Heart left ventricle (tissue), 16 donors: ENCODE measurements around the gene OXCT1. TPM values are rescaled to one million over a fixed set of nuclear protein-coding genes. Genes with fewer than 3 reads are reported as not detected.
A peak's percentile ranks its signal among the peaks of the same experiment; 100 is the strongest.

Experiments
- ATAC-seq, 4 donors: fragments of 200-7000 bp; cut with Tn5 transposase; one replicate each; pipeline ENCODE4 v1.9.1; 2020 to 2022; ENCODE audit warnings: moderate library complexity in 4 of 4, mild to moderate bottlenecking in 3 of 4, moderate number of reproducible peaks in 1 of 4
- DNase-seq, 5 donors: peaks; one replicate each; pipeline ENCODE4 v3.0.0-alpha.2; 2020
- H3K27ac ChIP-seq, 12 donors: fragments of 200-600 bp; sonication (generic) in 4 of 12; one replicate each; pipeline versions ENCODE4 v1.5.0 to v1.8.0; 2016 to 2022; ENCODE audit warnings: mild to moderate bottlenecking in 2 of 12
- H3K27me3 ChIP-seq, 9 donors: fragments of 200-600 bp; sonication (generic) in 2 of 9; one replicate each; pipeline versions ENCODE4 v1.5.1 to v1.8.0; 2016 to 2022; ENCODE audit warnings: mild to moderate bottlenecking in 3 of 9
- H3K36me3 ChIP-seq, 9 donors: fragments of 200-600 bp; sonication (generic) in 2 of 9; one replicate each; pipeline versions ENCODE4 v1.5.0 to v1.8.0; 2018 to 2022; ENCODE audit warnings: mild to moderate bottlenecking in 2 of 9
- H3K4me1 ChIP-seq, 12 donors: fragments of 200-600 bp; sonication (generic) in 4 of 12; one replicate each; pipeline versions ENCODE4 v1.5.0 to v1.8.0; 2016 to 2022; ENCODE audit warnings: mild to moderate bottlenecking in 3 of 12
- H3K4me3 ChIP-seq, 12 donors: fragments of 200-600 bp; sonication (generic) in 4 of 12; one replicate each; pipeline versions ENCODE4 v1.5.0 to v1.8.0; 2017 to 2022; ENCODE audit warnings: mild to moderate bottlenecking in 9 of 12, moderate library complexity in 4 of 12
- H3K9me3 ChIP-seq, 12 donors: fragments of 200-600 bp; sonication (generic) in 4 of 12; one replicate each; pipeline versions ENCODE4 v1.5.0 to v1.8.0; 2016 to 2022; ENCODE audit warnings: mild to moderate bottlenecking in 1 of 12
- POLR2A ChIP-seq, 2 donors: fragments of 450-650 bp; IDR thresholded peaks; one replicate each; pipeline ENCODE4 v1.6.1; 2017; ENCODE audit warnings: antibody characterized with exemption in 2 of 2, mild to moderate bottlenecking in 2 of 2, moderate library complexity in 2 of 2
- WGBS, 4 donors: extraction: QIAGEN DNeasy Blood & Tissue Kit in 2 of 4; methylation state at CpG; one replicate each; pipeline versions ENCODE4 v1.1.5 to v1.1.7; 2013 to 2018; 5-methylcytosine and 5-hydroxymethylcytosine counted together
- intact Hi-C, 10 donors: fragments of 100-400 bp; cut with DNase I; formaldehyde crosslinking; loops; one replicate each; pipeline versions ENCODE4 v1.11.1 to v1.14.2; 2022
- polyA plus RNA-seq, 2 donors: library from polyadenylated mRNA; stranded (reverse); fragments of 200-250 nt; gene quantifications; one replicate each; pipeline ENCODE4 v1.2.3, GENCODE V29; 2013
- total RNA-seq, 9 donors: library from RNA; depleted of rRNA in 2 of 9; stranded (reverse); fragments of >200 nt in 2 of 9; fragmentation: NEBNext Ultra II Directional in 3 of 9; extraction: Animal tissue kit (Norgen Biotek cat#: 25700) in 3 of 9; gene quantifications; one replicate each; pipeline versions ENCODE4 v1.1.0 to v1.2.4, GENCODE V29; 2016 to 2023
- TF ChIP-seq, protein P1 (sequence below), 12 donors: fragments of 200-600 bp; sonication (generic) in 4 of 12; IDR thresholded peaks; one replicate each; pipeline versions ENCODE4 v1.5.0 to v1.8.0; 2018 to 2022; ENCODE audit warnings: antibody characterized with exemption in 12 of 12, mild to moderate bottlenecking in 5 of 12
- donor health status: ischemic (EF 13 %, LVEDD 7.1; RV severe dilation, severe dysfunction).
- donor health status: healthy with polysubstance abuse.
- donor health status: DM: no; HTN: yes; CAD: no.
- donor health status: DM: no; HTN: no; CAD: no.
- donor health status: ischemic (EF 25% LVEDD 6.9; RV normal size, moderate dysfunction).
- donor health status: ischemic (EF 25% LVEDD 5.7; RV mildly dilated, moderate dysfunction).
- donor health status: healthy.
- donor health status: DM: yes; HTN: yes; CAD: no.
- donor health status: ischemic (EF 35%, LVEDD 5.7; RV mildly dilated, moderate dysfunction).
- donor health status: nonischemic (EF 11% LVEDD 7.7; RV severe dilation, severe dysfunction).
- donor health status: DM: yes; HTN: yes; CAD: no.
- donor health status: PGD.
- donor health status: ischemic (EF 29% LVEDD 5.4; RV normal size, mild dysfunction).
- donor health status: nonischemic (EF 23%, LVEDD 6.1; RV moderate dilation, normal function).

The OXCT1 gene
- total and polyA plus RNA-seq, 11 donors: 50.7 to 363 (median 188) TPM

GRCh38 chr5:41832430-41832829 lies 37.8 kb downstream of the OXCT1 start:
- 70 to 79% (median 75%) methylated on average over 3 of the region's 3 CpGs for WGBS, 4 donors
- peaks cover 0 to 39% (median 28%) of the 10 kb centered on the region in 9 donors for H3K36me3 ChIP-seq
- H3K27me3 ChIP-seq: no peaks in the 10 kb centered on the region
- DNase-seq: no peak
- H3K4me1 ChIP-seq: peaks cover 0 to 28% (median 15%) of the 10 kb centered on the region in 12 donors
- H3K9me3 ChIP-seq: no peaks in the 10 kb centered on the region
- no peak overlapping the region for H3K27ac ChIP-seq
- ATAC-seq: no peak
- intact Hi-C loops: loop anchor here in 5 of 10 donors (10.0 kb wide), 4 partner anchors 138 to 928 kb away; partner anchors contain the start of gene C7 (in 1 of the 5)
- no peak overlapping the region for H3K4me3 ChIP-seq
- no peak for TF ChIP-seq POLR2A (IDR thresholded peaks at IDR 0.05)
- TF ChIP-seq, protein P1, sequence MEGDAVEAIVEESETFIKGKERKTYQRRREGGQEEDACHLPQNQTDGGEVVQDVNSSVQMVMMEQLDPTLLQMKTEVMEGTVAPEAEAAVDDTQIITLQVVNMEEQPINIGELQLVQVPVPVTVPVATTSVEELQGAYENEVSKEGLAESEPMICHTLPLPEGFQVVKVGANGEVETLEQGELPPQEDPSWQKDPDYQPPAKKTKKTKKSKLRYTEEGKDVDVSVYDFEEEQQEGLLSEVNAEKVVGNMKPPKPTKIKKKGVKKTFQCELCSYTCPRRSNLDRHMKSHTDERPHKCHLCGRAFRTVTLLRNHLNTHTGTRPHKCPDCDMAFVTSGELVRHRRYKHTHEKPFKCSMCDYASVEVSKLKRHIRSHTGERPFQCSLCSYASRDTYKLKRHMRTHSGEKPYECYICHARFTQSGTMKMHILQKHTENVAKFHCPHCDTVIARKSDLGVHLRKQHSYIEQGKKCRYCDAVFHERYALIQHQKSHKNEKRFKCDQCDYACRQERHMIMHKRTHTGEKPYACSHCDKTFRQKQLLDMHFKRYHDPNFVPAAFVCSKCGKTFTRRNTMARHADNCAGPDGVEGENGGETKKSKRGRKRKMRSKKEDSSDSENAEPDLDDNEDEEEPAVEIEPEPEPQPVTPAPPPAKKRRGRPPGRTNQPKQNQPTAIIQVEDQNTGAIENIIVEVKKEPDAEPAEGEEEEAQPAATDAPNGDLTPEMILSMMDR (IDR thresholded peaks at IDR 0.05): no peak

DNA sequence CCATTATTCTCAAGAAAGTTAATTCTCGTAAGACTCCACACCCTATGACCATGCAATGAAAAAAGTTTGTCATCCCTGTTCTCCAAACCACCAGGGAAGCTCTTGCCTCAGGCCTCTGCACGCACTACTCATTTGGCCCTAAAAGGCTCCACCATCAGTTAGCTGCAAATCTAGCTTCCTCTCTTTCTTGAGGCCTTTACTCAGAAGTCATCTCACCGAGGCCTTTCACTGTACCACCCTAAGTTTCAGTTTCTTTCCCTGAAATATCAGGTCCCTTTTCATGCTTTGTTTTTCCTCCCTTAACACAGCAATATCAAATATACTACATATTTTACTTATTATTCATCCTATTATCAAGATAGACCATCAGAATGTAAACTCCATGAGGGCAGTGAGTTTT lies 39.1 kb downstream of the OXCT1 start:
- H3K27ac ChIP-seq: no peak overlapping the region
- TF ChIP-seq, protein P1 (IDR thresholded peaks at IDR 0.05): no peak
- no peak for TF ChIP-seq POLR2A (IDR thresholded peaks at IDR 0.05)
- H3K27me3 ChIP-seq: no peaks in the 10 kb centered on the region
- DNase-seq (no peak), ATAC-seq (no peak)
- H3K9me3 ChIP-seq: no peaks in the 10 kb centered on the region
- H3K4me3 ChIP-seq: no peak overlapping the region
- intact Hi-C loops: loop anchor here in 5 of 10 donors (10.0 kb wide), 4 partner anchors 136 to 926 kb away; partner anchors contain the start of gene C7 (in 1 of the 5)
- WGBS, 4 donors: 94 to 96% (median 95%) methylated on average over 3 of the region's 3 CpGs
- peaks cover 0 to 44% (median 28%) of the 10 kb centered on the region in 9 donors for H3K36me3 ChIP-seq
- peaks cover 0 to 21% (median 13%) of the 10 kb centered on the region in 12 donors for H3K4me1 ChIP-seq

DNA sequence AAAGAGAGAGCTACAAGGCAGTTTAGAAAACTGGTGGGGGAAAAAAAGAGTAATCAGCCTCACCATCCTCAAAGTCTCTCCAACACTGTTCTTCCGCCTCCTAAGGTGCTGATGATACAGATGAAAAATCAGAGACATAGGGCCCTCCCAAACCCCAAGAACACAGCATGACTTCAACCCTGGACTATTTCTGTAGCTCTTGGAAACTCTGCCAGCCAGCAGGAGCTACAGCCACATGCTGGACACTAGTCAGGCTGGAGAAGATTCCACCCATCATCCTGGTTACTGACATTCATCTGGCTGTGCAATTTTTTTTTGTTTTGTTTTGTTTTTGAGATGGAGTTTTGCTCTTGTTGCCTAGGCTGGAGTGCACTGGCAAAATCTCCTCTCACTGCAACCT lies 42.4 kb downstream of the OXCT1 start:
- Histone ChIP-seq H3K4me3 (no peak overlapping the region), H3K36me3 (peaks cover 0 to 33% (median 18%) of the 10 kb centered on the region in 9 donors), H3K27ac (no peak overlapping the region), H3K9me3 (no peaks in the 10 kb centered on the region), H3K4me1 (no peaks in the 10 kb centered on the region), H3K27me3 (no peaks in the 10 kb centered on the region)
- WGBS, 4 donors: 95 to 100% (median 96%) methylated on average over 1 of the region's 1 CpG
- DNase-seq (no peak), ATAC-seq (peak in 2 of 4 donors; percentile 50)
- intact Hi-C loops: no loop called here
- no peak for TF ChIP-seq POLR2A (IDR thresholded peaks at IDR 0.05)
- TF ChIP-seq, protein P1 (IDR thresholded peaks at IDR 0.05): no peak

DNA sequence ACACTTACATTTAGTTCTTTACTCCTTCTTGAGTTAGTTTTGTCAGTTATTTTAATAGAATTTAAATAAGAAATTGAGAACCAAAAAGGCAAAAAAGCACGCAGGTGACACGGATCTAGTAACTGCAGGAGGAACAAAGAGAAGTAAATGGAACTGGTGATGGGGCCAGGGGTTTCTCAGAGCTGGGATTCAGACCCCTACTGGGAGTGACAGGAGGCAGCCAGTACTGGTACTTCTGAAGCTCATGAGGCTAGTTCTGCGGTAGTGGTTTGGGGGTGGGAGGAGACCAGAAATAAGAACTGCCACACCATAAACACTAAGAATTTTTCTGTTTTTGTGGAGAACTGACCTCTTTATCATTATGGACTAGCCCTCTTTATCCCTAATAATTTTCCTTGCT lies 48.2 kb downstream of the OXCT1 start:
- H3K4me1 ChIP-seq: no peaks in the 10 kb centered on the region
- H3K36me3 ChIP-seq: peaks cover 0 to 4% (median 0%) of the 10 kb centered on the region in 9 donors
- H3K27me3 ChIP-seq: no peaks in the 10 kb centered on the region
- H3K27ac ChIP-seq: no peak overlapping the region
- TF ChIP-seq, protein P1 (IDR thresholded peaks at IDR 0.05): no peak
- no peak for TF ChIP-seq POLR2A (IDR thresholded peaks at IDR 0.05)
- DNase-seq (no peak), ATAC-seq (no peak)
- H3K4me3 ChIP-seq: no peak overlapping the region
- no peaks in the 10 kb centered on the region for H3K9me3 ChIP-seq
- intact Hi-C loops: no loop called here
- 90 to 93% (median 91%) methylated on average over 3 of the region's 3 CpGs for whole genome bisulfite sequencing, 4 donors
